H54 (cell line): Measurements from ENCODE around the gene STYXL2.
A peak's percentile ranks its signal among the peaks of the same experiment; 100 is the strongest.

Experiments used
- DNase-seq: peaks from one replicate; pipeline ENCODE4 v3.0.0; 2011; ENCODE audit warnings: low spot score, mixed read lengths; ENCODE audit not compliant: insufficient read length
- FAIRE-seq: peaks from 3 replicates; lab custom pipeline; 2011; peaks lifted over from hg19 to GRCh38; lab: Jason Lieb, UNC
- POLR2A ChIP-seq: IDR thresholded peaks from 2 replicates; pipeline ENCODE4 v1.6.1; 2011; ENCODE audit warnings: low read depth, mild to moderate bottlenecking, low read length

STYXL2 gene

DNA sequence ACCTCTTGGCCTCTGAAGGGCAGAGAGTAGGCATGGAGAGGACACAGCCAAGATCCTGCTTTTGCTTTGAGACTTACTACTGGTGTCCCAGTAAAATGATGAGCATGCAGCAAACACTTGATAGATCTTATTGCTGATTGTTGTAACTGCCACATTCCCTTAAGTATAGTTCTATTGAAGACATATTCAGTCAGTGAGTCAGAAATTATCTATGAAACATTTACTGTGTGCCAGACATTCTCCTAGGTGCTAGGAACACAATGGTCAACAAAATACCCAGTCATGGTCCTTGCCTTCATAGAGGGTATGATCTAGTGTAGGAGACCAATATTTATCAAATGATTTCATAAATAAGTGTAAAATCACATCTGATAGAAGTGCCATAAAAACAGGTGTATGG, 13.6 kb downstream of the STYXL2 start:
- FAIRE-seq (no peak), DNase-seq (no peak)
- no peak for TF ChIP-seq POLR2A

GRCh38 chr1:167109125-167109524, 15.2 kb downstream of the STYXL2 start:
- FAIRE-seq: no peak
- no peak for DNase-seq
- no peak for TF ChIP-seq POLR2A

DNA sequence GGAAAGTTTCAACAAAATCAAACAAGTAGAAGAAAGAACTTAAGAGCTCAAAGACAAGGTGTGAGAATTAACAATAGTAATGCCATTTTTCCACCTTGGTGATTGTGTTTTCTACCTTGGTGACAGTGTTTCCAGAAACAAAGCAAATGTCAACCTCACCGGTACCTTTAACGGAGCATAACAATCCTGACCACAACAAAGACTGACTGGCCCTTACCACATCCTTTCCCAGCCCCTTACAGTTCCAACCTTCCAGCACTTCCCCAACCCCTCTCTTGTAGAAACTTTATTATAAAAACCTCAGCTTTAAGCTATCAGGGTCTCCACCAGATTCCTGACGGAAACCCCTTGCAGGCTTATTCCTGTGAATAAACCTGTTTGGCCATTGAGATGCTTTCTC, 16.7 kb downstream of the STYXL2 start:
- FAIRE-seq (no peak), DNase-seq (no peak)
- TF ChIP-seq POLR2A: no peak

DNA sequence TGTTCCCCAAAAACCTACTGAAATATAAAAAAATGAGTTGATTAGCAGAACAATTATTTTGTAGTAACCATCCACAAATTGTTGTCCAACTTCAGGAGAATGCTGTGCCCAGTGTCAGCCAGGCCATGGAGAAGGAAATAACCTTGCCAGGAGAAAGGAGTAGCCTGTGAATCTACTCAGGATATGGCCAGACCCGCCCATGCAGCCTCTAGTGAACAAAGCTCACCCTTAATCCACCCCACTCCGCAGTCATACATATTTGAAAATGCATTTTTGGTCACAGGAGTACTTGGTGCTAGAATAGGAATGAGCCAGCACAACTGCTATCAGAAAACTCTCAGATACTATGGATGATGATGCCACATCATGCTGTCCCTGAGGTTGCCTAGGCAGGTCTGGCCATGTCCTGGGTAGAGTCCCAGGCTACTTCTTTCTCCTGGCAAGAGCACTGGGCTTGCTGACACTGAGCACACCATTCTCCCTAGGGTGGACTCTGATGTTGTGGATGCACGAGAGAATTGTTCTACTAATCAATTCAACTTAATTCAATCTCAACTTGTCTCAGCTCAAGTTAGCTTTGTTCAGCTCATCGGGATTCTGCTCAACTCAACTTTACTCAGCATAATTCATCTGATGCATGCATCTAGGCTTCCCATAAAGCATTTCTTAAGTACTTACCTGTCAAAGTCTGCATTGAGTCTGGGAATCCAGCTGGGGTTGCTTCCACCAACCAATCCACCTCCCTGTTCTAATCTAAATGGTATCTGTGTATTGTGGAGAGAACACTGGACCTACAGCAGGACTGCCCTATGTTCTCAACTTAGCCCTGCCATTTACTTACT, 18.2 kb downstream of the STYXL2 start:
- DNase-seq (no peak), FAIRE-seq (no peak)
- TF ChIP-seq POLR2A: no peak

DNA sequence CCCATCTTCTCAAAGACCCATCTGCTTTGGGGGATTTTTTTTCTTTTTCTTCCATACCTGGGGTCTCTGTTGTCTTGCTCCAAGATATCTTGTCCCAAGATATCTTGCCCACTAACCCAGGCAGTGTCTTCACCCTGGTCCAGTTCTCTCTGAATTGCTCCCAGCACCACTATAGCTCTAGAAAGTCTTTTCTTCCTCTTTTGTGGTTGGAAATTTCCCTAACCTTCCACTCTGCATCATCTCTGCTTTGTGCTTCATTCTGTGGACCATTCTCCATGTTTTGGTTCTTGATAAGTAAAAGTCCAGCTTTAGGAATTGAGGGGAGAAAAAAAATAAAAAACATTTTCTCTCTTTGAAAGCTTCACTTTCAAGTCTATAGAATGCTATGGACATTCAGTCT, 20.9 kb downstream of the STYXL2 start:
- DNase-seq (no peak), FAIRE-seq (no peak)
- TF ChIP-seq POLR2A: no peak

DNA sequence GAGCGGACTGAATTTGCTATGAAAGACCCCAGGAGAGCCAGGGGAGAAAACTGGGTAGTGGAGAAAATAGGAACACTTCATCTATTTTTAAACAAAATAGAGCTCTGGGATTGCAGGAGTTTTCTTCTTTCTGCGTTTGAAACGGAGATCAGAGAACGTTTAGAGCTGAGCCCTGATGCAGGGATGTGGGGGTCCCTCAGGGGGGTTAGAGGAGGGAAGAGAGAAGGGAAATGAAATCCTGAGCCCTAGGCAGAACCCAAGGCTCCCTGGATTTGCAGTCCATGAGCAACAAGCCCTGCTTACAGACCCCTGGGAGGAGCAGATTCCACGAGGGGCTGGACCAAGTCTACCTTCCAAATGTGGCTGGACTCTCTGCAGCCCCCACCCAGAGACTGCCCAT, 21.8 kb downstream of the STYXL2 start:
- FAIRE-seq (no peak), DNase-seq (no peak)
- no peak for TF ChIP-seq POLR2A

- no peak for DNase-seq
- FAIRE-seq: no peak
- TF ChIP-seq POLR2A: no peak
Observed at GRCh38 chr1:167116174-167116573, 22.3 kb downstream of the STYXL2 start.

GRCh38 chr1:167117225-167117624, 23.4 kb downstream of the STYXL2 start:
- FAIRE-seq (no peak), DNase-seq (no peak)
- no peak for TF ChIP-seq POLR2A

- no peak for TF ChIP-seq POLR2A
- FAIRE-seq: no peak
- DNase-seq: no peak
Observed at GRCh38 chr1:167118188-167118587, 24.3 kb downstream of the STYXL2 start.

DNA sequence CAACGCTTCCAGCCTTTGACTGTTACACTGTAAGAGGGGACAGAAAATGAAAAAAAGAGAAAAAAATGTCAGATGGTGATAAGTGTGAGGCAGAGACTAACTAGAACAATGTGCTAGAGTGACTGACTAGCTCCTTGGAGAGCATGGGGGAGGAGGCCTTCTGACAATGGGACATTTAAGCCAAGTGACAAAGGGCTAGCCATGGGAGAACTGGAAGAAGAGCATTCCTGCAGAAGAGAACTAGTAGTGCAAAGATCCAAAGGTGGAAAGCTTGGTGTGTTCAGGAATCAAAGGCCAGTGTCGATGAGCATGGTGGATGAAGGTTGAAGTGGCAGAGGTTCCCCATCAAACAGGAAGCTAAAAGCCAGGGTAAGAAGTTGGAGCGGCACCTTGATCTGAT, 25.8 kb downstream of the STYXL2 start:
- DNase-seq (no peak), FAIRE-seq (no peak)
- no peak for TF ChIP-seq POLR2A

GRCh38 chr1:167120899-167121298, 27.0 kb downstream of the STYXL2 start:
- no peak for DNase-seq
- FAIRE-seq: no peak
- no peak for TF ChIP-seq POLR2A

DNA sequence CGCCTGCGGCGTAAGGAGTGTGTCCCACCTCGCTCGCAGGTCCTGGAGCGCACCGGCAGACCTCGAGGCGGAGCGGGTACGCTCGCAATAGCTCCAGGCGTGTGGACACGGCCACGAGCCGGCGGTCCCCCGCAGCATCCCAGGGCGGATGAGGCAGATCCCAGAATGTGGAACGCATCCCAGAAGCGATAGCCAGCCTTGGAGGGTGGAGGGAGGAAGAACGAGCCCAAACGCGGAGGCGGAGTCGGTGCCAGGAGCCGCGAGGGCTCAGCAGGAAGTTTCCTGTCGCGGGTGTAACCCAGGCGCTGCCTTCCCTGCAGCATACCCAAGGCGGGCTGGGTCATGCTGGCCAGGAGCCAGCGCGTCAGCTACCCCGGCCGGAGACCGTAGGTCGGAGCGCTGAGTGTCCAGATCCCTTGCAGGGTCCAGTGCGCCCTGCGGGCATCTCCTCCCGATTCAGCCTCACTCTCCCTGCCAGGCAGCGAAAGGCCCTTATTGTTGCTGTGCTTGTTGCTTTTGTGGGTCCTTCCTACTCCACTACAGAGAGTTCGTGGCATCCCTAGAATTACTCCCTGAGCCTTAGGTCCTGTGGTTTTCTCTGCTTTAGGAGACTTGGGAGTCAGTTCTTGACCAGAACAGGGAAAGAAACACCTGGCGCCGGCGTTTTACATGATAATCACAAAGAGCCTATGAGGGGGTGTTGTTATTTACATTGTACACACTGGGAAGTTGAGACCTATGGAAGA, 27.7 kb downstream of the STYXL2 start:
- FAIRE-seq: no peak
- peak; percentile 87 for DNase-seq
- 0 out of 2 replicates have a peak, but pooled peaks have one; percentile 19 for TF ChIP-seq POLR2A

DNA sequence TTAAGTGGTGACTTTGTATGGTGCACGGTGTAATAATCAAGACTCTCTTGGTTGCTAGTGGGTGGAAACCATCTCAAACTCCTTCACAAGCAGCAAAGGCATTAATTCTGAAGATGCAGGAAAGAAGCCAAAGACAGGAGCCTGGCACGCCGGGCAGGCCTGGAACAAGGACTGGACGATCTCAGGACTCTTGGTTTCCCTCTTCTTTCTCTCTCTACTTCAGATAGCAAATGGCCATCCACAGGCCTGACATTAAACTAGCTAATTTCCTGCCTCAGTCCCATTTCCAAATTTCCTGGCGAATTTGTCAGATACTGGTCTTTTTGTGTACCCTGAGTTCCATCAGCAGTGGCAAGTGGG, 28.2 kb downstream of the STYXL2 start:
- FAIRE-seq (no peak), DNase-seq (no peak)
- TF ChIP-seq POLR2A: no peak

DNA sequence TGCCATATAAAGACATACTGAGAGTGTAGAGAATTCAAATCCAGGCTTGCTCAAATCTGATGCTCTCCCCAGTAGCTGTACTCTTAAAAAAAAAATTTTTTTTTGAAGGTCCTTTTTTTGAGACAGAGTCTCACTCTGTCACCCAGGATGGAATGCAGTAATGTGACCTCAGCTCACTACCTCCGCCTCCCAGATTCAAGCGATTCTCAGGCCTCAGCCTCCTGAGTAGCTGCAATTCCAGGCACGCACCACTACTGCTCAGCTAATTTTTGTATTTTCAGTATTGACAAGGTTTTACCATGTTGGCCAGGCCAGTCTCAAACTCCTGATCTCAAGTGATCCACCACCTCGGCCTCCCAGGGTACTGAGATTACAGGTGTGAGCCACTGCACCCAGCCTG, 28.7 kb downstream of the STYXL2 start:
- DNase-seq (no peak), FAIRE-seq (no peak)
- no peak for TF ChIP-seq POLR2A
